Lower leg skin (tissue), 4 donors: ENCODE measurements around the gene PTPRZ1. TPM values are rescaled to one million over a fixed set of nuclear protein-coding genes. Genes with fewer than 3 reads are reported as not detected.

ENCODE experiments used
- DNase-seq, 2 donors: peaks; one replicate each; pipeline ENCODE4 v3.0.0-alpha.2; 2019; ENCODE audit warnings: low spot score in 2 of 2
- H3K4me3 ChIP-seq: fragments of 200-600 bp; sonication (generic); 2 replicates; pipeline ENCODE4 v1.5.1; 2017; ENCODE audit warnings: mild to moderate bottlenecking, low read depth; ENCODE audit not compliant: poor library complexity, severe bottlenecking
- CTCF ChIP-seq, 3 donors: fragments of 450-650 bp; IDR thresholded peaks; one replicate each; pipeline ENCODE4 v1.5.1; 2016; ENCODE audit warnings: antibody characterized with exemption in 3 of 3, mild to moderate bottlenecking in 3 of 3, moderate library complexity in 2 of 3
- POLR2A ChIP-seq, 2 donors: fragments of 450-650 bp; IDR thresholded peaks; one replicate each; pipeline ENCODE4 v1.6.1; 2016 to 2017; ENCODE audit warnings: antibody characterized with exemption in 2 of 2, mild to moderate bottlenecking in 1 of 2, moderate library complexity in 1 of 2
- WGBS, 2 donors: methylation state at CpG; one replicate each; pipeline ENCODE4 v1.1.5; 2018; 5-methylcytosine and 5-hydroxymethylcytosine counted together
- intact Hi-C: fragments of 100-400 bp; cut with DNase I; formaldehyde crosslinking; loops from one replicate; pipeline ENCODE4 v1.15.0; 2023; ENCODE audit warnings: low total_unique reads
- total RNA-seq, 4 donors: library from RNA; depleted of rRNA; stranded (reverse); fragments of >200 nt; gene quantifications; one replicate each; pipeline ENCODE4 v1.1.0, GENCODE V29; 2016

The PTPRZ1 gene
- total RNA-seq, 4 donors from 2014 or later = 26.1 to 63.7 (median 46.3) TPM

DNA sequence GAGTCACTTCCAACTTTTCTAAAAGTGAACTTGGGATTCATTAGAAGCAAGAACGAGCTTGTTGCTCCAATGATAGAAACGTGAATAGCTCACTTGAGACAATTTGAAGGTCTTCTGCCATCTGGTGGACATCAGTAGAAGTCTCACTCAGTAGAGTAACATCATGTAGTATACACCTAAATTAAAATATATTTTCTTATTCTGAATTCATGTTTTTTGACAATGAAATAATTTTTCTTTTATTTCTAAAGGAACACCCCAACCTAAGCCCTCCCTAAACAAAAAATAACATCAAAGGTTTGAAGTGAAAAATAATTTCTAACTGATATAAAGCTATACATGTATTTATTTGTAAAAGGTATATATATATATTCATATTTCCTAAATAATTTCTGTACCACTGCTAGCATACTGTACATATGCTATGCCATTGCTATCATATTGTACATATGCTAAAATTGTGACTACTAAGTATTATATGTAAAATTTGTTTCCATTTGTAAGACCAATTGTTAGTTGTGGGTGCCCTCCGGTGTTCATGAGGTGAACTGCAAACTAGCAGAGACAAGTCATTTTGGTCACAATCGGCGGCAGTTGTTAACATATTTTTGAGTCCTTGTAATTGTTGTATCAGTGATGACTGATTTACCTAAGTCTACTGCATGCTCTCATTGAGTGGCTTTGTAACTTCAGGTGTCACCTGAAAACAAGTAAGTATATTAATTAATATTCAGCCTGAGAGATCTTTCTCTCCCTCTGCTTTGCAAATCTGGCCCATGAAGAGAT lies 121.9 kb downstream of the PTPRZ1 start:
- peak in 1 of 2 donors; percentile 46 for DNase-seq
- 7% methylated on average over 5 of the region's 5 CpGs for WGBS, 2 donors
- TF ChIP-seq CTCF (IDR thresholded peaks at IDR 0.05) (no peak), POLR2A (IDR thresholded peaks at IDR 0.05) (no peak)
- intact Hi-C loops = loop anchor here (10.0 kb wide), 2 partner anchors 390 to 630 kb away; no protein-coding TSS in a partner anchor
- H3K4me3 ChIP-seq = no peak overlapping the region

GRCh38 chr7:122006687-122007086 lies 133.7 kb downstream of the PTPRZ1 start:
- TF ChIP-seq CTCF (IDR thresholded peaks at IDR 0.05) (no peak), POLR2A (IDR thresholded peaks at IDR 0.05) (no peak)
- intact Hi-C loops = loop anchor here (10.0 kb wide), 1 partner anchor 622 kb away; no protein-coding TSS in a partner anchor
- WGBS, 2 donors = 4 to 11% methylated on average over 2 of the region's 2 CpGs
- DNase-seq = no peak
- H3K4me3 ChIP-seq = no peak overlapping the region

GRCh38 chr7:122010116-122010515 lies 137.2 kb downstream of the PTPRZ1 start:
- no peak for DNase-seq
- intact Hi-C loops = no loop called here
- no peak for TF ChIP-seq CTCF (IDR thresholded peaks at IDR 0.05)
- TF ChIP-seq POLR2A (IDR thresholded peaks at IDR 0.05) = no peak
- 94 to 95% methylated on average over 7 of the region's 7 CpGs for WGBS, 2 donors
- H3K4me3 ChIP-seq = no peak overlapping the region

- no peak for TF ChIP-seq CTCF (IDR thresholded peaks at IDR 0.05)
- no peak for TF ChIP-seq POLR2A (IDR thresholded peaks at IDR 0.05)
- no peak overlapping the region for H3K4me3 ChIP-seq
- DNase-seq = no peak
- 63 to 74% methylated on average over 2 of the region's 2 CpGs for WGBS, 2 donors
- intact Hi-C loops = no loop called here
These were observed 140.1 kb downstream of the PTPRZ1 start for GRCh38 chr7:122013065-122013464.

DNA sequence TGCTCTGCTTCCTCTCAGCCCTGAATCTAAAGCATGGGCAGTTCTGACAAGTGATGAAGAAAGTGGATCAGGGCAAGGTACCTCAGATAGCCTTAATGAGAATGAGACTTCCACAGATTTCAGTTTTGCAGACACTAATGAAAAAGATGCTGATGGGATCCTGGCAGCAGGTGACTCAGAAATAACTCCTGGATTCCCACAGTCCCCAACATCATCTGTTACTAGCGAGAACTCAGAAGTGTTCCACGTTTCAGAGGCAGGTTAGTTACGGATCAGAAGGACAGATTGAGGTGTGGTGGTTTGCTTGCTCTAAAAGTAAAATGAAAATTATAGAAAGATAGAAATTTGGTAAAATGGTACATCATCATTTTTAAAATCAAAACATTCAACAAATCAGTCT lies 140.7 kb downstream of the PTPRZ1 start:
- DNase-seq = no peak
- no peak overlapping the region for H3K4me3 ChIP-seq
- intact Hi-C loops = no loop called here
- TF ChIP-seq CTCF (IDR thresholded peaks at IDR 0.05) = no peak
- no peak for TF ChIP-seq POLR2A (IDR thresholded peaks at IDR 0.05)
- WGBS, 2 donors = 90 to 92% methylated on average over 3 of the region's 3 CpGs
